Fibroblast of skin of right biceps (primary cell): Measurements from ENCODE around the gene USH1C.
A peak's percentile ranks its signal among the peaks of the same experiment; 100 is the strongest.

Experiments used
- DNase-seq: peaks from one replicate; pipeline ENCODE4 v3.0.0-alpha.2; 2013

The USH1C gene

DNA sequence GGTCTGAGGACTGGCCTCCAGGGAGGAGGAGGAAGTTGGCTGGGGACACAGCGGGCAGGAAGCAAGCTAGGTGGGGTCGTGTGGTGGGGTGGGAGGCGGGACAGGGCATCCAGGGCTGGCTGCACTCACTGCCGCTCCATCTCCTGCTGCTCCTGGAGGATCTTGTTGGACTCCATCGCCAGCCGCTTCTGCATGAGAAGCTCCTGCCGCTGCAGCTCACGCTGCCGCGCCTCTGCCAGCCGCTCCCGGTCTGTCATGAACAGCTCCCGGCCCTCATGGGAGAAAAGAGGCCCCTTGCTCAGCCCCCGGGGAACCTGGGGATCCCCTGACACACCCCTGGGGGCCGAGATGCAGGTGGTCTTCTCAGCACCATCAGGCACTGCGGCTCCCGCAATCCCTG, 21.6 kb downstream of the USH1C start:
- DNase-seq: no peak

DNA sequence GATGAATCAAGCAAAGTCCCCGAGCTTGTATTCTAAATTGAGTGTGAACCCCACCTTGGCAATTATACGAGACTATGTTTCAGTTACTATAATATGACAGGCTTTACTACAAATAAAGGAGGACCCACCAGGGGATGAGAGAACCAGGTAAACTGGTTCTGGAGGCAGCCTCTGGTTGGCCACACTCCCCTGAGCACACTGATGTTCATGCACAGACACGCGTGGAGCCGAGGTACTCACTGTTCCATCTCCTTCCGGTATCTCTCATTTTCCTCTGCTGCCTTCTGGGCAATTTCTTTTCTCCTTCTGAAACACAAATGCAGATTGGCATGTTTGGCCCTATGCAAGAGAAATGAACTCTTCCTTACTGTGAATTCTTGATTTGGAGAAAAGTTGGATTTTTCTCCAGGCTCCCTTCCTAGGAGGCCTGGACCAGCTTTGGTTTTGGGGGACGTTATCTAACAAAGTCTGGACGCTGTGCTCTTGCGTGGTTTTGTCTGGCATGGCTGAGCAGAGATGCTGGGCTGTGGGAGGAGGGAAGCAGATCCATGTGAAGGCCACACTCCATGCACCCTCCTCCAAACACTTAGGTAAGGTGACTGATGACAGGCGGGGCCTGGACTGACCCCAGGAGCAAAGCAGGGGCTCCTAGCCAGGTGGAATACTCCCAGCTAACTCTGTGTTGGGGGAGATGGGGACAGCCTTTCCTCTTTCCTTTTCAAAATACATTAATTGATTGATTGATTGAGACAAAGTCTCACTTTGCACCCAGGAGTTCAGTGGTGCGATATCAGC, 22.9 kb downstream of the USH1C start:
- DNase-seq: no peak

DNA sequence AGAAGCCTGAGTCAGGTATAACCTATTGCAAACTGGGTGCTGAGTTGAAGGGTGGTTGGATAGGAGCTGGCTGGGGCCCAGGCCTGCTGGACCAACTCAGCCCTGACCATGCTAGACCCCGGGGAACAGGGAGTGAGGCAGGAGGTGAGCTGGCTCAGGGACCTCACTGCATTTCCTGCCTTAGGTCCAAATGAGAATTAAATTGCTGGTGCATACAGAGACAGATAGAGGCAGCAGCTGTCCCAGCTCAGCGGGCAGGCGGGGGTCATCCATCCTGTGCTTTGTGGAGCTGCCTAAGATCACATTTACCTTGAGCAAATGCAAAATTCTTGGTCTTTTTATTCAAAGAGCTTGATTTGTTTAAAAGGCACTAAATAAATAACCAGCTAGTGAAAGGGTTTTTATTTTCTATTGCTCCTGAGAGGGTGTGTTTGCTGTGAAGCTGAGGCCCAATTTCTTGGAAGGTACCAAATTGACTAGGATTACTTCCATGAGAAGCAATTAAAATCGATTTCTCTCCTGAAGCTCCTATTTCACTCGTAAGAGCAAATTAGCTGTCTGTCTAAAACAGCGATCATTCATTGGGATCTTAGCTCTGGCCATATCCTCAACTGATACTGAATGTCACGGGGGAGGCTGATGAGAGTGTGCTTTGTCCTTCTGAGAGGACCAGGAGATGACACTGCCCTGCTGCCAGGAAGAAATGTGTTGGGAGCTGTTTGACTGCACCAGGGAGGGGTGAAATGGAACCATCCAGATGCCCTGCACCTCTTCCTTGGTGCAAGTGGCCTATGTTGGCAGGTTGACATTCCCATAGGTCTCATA, 24.9 kb downstream of the USH1C start:
- no peak for DNase-seq

DNA sequence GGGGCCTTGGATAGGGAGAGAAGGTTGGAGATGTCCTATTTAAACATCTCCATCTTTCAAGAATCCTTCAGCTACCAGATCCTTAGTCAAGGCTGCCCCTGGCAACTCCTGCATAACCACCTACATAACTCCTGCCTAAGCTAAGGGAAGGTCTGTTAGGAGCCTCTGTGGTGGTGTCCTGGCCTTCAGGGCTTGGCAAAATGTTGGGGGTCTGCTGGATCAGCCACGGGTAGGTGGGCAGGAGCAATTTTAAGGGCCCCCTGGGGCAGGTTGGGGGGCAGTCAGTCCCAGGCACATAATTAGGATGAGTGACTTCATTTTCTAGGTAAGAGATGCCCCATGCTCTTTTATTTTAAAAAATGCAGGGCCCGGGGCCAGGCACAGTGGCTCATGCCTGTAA, 25.9 kb downstream of the USH1C start:
- DNase-seq: no peak

DNA sequence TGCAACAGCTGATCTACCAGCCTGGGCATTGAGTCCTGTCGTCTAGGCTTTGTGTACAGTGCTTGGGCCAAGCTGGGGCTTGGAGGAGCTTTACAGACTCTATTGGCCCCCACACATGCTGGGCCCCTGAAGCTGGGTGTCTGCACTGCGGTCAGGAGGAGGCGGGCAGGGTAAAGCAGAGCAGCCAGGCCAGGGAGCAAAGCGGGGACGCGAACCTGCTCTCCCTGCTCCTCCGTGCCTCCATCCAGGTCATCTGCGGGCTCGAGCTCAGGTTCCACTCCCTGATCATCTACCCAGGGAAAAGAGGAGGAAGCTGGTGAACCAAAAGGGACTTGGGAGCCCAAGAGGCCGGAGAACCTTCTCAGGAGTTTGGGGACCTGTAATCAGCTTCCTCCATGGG, 27.0 kb downstream of the USH1C start:
- no peak for DNase-seq

DNA sequence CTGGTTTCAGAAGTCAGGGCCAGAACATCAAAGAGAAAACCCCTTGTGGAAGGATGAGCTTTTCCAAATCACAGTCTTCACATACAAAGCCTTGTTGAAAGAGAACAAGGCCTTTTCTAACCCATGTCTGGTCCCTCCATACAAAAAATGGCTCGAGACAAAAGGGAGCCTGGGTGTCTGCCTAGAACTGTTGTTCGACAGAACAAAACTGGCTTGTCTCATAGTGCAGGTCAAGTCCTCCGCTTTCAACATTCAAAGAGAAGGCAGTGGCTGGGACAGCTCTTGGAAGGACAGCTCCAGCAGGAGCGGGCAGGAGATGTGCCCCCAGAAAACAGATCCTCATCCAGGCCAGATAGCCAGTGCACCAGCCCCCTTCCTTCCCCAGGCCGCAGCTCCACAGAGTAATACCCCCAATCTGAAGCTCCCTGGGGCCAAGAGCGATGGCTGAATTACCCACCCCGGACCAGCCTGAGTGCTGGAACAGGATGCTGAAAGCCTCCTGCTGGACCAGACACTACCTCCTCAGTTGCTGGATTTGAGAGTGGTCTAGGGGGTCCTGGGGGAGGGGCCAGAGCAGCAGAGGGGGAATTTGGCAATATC, 27.6 kb downstream of the USH1C start:
- DNase-seq: no peak

DNA sequence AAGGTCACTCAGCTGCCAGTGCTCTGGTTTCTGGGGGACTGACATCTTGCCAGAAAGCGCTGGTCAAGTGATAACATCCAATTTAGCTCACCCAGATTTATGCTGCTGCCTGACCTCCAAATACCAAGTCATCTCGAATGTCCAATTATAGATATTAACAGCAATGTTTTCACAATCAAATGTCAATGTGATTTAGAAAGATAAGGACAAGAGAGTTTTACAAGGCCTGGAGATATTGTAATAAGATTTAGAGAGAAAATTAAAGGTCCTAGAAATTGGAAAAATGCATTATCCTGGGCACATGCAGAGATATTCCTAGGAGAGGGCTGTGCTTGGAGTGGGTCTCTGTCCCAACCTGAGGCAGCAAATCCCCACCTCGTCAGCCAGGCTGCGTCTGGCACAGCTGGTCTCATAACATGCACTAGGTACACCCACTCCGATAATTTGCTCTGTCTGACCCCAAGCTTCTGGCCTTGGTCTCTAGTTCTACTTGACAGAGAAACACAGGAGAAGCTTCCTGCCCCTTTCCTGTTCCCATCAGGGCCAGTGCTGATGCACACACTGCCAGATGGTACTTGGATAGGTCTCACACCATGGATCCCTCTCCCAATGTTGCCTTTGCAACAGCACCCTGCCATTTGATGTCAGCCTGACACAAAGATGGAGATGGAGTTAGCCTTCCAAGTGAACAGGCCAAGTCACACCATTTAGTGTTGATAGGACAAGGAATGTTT, 28.6 kb downstream of the USH1C start:
- DNase-seq: no peak

DNA sequence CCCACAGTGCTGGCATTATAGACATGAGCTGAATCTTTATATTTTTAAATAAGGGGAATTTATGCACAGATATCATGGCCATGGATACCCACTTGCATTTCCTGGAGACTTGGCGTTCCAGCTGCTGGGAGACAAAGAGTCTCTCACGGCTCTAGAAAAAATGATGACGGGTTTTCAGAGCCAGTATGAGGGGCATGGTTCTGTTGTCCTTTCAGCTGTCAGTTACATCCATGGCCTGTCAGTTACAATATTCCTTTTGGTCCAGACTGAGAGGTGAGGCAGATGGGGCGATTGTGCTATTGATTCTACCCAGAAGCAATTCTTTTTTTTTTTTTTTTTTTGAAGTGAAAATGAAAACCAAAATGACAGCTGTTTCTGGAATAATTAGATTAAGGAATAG, 29.7 kb downstream of the USH1C start:
- DNase-seq: no peak

DNA sequence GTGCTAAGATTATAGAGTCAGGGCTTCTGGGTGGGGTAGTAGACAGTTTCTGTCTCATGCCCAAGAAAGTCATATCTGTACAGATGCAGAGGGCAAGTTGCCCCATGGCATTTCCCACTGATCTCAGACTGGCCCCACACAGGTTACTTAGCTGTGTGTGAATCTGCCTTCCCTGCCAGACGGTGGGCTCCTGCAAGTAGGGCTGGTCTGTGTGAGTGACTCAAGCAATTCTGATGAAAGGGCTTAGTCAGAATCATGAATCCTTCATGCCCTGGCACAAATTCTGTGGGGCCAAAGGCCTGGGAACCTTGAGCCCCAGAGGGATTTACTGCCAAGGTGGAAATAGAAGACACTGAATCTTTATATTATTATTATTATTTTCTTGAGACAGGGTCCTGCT, 30.4 kb downstream of the USH1C start:
- no peak for DNase-seq

DNA sequence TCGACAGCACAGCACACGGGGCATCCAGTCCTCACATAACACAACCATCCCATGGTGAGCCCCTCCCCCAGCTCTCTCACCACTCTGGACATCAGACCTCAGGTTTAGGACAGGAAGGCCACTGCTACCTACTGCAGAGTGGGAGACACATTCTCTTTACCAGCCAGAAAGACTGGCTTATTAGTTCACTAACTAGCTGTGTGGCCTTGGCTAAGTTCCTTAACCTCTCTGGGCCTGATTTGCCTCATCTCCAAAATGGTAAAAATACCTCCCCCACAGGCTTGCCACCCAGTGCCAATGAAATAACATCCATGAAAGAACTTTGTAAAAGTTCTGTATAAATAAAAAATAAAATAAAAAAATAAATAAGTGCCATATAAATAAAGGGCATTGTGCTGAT, 32.1 kb downstream of the USH1C start:
- DNase-seq: no peak

DNA sequence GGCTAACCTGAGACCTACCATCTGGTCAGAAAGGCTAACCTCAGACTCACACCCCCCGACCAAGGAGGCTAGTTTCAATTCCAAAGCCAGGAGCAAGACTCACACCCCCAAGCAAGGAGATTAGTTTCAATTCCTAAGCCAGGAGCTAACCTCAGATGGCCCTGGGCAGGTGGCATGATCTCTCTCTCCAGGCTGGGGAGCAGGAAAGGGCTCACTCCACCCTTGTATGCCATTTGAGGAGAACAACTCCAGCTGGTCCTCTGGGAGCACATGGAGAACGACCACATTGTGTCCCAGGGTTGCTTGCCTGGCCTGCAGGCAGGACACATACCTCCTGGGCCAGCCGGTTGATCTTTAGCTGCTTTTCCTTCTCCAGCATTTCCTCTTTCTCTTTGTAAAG, 32.6 kb downstream of the USH1C start:
- no peak for DNase-seq

DNA sequence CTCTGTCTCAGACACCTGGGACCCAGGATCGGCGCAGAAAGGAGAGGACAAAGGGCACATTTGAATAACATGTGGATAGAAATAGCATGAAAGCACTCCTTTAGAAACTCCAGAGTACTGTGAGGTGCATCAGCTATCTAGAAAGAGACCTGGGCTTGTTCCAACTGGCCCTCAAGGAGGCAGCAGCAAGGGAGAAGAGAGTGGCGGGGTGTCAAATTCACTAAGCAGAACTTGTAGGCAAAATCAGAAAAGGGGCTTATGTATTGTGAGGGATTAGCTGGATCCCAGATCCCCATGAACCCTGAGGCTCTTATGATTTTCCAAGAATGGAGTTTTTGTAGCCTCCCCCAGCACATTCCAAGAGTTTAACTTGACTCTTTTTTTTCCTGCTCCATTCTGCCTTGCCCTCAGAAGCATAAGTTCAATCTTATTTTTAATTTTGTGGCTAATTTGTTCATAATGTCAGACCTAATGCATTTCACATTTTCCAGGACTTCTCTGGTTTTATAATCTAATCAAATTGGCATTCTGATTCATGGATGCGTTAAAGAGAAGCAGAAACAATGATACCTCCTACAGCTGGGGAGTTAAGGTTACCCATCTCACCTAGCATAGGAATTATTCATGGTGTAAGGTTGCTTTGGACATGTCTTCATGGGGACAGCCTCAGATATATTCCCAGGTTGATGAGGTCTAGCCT, 33.6 kb downstream of the USH1C start:
- no peak for DNase-seq

DNA sequence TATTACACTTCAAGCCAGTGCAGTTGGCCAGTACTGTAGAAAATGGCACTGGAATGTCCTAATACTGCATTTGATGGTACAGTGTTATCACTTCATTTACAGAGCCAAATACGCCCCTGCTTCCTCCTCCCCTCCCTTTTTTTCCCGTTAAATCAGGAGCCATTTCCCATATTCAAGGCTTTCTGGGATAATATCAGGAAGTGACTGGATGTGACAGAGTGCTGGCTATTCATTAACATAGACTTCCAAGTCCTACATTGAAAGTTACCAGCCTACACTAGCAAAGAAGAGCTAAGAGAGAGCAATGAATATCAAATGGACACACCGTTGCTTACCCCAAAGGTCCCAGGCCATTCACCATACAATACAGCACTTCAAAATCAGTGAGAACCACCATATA, 35.4 kb downstream of the USH1C start:
- DNase-seq: no peak

DNA sequence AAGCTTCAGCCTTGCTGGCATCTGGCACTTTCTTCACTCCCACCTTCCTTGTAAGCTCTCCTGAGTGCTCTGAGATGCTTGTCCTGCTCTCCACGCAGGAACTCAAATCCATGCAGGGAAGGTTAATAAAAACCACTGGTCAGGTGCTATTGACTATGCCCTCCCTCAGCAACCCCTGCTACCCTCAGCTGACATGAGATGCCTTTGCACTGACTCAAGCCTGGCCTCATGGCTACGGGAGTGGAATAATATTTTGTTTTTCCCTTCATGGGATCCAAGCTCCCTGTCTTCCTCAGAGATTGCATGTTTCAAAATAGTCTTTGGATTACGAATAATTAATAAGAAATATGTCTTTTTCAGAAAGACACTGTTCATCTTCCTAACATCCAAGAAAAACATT, 35.9 kb downstream of the USH1C start:
- DNase-seq: no peak

DNA sequence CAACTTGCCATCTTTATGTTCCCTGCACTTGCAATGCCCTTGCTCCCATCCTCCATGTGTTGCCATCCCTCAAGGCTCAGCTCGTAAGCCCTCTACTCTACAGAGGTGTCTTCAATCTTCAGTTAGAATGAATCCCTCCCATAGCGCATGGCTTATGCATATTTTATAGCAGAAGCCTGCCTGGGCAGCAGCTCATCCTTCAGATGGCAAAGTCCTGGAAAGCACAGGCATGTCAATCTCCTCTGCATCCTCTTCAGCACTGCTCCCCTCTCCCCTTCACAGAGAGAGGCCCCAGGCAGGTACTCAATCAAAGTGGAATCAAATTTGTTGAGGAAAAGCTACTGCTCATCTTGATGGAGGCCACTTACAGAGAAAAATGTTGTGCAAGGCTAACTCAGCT, 36.4 kb downstream of the USH1C start:
- no peak for DNase-seq

DNA sequence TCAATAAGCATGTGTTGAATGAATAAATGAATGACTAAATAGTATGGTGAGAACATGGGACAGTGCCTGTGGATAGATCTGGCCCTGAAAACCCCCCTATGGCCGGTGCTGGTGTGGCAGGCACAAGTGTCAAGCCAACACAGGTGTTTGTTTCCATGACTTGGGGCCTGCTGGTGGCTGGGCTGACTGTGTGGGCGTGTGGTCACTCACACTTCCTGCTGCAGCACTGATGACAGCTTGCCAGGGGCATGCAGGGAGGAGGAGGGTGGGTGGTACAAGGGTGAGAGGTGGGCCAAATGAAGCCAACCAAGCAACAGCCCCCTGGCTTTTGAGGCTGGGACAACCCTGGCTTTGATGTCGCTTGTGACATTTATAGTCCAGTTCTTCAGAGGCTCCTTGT, 37.3 kb downstream of the USH1C start:
- DNase-seq: no peak

DNA sequence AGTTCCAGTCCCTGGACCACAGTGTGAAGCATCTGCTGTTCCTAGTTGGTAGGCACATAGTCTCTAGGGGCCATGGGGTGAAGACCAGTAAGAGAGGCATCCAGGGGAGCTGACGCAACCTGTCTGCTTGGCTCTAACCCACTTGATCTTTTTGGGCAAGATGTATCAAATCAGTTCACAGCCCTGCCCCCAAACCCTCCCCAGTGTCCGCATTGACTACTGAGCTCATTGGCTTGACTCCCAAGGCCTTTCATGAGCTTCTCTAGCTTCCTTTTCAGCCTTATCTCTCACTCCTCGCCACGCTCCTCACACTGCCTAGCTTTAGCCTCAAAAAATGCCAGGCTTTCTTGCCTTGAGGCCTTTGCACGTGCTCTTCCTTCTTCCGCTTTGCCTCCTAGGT, 37.9 kb downstream of the USH1C start:
- DNase-seq: no peak

DNA sequence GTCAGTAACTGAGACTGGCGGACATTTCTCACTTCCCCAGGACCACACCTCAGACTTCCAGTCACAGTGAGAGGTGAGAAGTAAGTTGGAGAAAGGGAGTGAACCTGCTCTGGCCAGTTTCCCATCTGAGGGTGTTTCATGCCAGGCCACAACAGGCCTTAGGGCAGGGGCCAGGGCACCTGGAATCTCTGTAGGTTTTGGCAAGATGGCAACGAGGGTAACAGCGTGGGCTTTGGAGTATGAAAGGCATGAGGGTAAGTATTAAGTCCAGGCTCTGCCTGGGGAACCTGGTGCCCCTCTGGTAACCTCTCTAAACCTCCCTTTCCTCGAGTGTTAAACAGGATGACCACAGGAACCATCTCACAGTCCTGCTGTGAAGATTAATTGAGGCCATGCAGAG, 39.1 kb downstream of the USH1C start:
- no peak for DNase-seq

DNA sequence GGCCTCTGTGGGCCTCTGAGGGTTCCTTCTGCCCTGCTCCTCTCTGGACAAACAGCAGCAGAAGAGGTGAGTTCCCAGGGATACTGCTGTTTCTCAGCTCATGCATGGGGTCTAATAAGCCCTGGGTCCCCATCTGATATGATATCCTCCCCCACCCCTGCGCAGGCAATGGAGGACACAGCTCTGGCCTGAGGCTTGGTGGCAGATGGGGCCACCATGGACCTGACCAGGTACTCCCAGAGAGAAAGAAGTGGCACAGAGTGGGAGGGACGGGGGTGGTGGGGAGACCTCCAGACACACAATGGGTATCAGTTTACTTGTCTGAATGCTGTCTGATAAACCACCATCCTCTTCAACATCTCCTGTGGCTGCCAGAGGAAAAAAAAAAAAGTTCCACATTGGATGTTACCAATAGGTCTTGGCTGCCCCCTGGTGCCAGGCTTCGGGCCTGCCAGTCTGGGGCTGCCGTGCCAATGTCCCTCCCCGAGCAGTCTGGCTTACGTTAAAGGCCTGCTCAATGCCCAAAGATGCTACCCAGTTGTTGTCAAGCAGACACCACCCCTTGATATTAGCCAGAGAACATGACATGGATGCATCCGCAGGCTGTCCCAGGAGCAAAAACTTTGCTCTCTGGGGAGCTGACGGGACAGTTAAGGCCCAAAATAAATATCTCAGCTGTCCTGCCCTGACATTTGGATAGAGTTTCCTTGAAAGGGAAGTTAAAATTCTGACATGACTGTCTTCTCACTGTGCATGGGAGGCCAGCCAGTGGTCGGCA, 39.7 kb downstream of the USH1C start:
- DNase-seq: peak; percentile 42

DNA sequence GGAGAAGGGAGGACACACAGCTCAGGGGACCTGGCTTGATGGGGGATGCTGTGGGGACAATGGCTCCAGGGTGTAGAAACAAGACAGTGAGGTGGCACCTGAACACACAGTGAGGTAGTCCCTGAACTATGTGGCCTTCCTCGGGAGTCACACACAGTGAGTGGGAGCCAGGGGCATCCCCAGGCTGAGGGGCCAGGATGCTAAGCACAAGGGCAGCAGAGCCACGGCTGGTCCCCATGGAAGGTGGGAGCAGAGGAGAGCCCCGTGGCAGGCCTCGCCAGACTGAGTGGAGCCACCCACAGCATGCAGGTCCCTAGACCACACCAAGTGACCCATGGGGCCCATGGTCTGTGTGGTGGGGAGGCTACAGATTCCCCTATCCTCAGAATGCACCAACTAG, 41.6 kb downstream of the USH1C start:
- no peak for DNase-seq

DNA sequence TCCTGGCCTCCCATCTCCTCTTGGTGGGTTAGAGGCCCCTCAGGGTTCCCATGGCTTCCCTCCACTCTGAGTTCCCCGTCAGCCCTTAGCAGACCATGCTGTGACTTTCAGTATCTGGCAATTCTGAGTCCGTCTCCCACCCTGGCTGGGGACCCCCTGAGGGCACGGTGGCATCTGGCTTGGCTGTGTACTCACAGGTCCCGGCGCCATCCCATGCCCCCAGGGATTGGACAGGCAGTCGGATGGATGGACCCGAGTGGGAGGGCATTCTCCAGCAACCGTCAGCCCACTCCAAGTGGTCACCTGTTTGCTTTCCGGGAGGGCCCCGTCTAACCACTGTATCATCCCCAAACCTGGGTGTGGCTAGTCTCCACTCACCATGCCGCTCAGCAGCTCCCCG, 43.5 kb downstream of the USH1C start:
- no peak for DNase-seq

DNA sequence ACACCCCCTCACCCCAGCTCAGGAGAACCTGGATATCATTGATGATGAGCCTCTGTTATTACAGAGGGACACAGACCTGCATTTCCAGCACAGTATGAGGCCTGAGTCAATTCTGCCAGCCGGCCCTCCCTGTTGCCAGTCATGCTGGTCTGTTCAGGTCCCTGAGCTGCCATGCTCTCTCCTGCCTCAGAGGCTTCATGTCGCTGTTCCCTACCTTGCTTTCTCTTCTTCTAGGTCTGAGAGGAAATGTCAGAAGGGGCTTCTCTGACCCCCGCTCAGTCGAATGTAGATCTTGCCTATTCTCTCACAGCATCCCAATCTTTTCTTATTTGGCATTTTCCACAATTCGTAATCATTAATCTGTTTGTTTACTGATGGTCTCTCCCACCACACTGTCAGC, 45.7 kb downstream of the USH1C start:
- no peak for DNase-seq
